CD14-positive monocyte (primary cell): ENCODE measurements around the gene PRICKLE1. TPM values are rescaled to one million over a fixed set of nuclear protein-coding genes. Genes with fewer than 3 reads are reported as not detected.
"Not testable (repeated sequence)": the region's sequence is repeated elsewhere in the genome, so short reads cannot be mapped to it uniquely, and the experiment has no call there.

Experiments
- DNase-seq, 3 donors: peaks; one replicate each; pipeline ENCODE4 v3.0.0-alpha.2; 2011 to 2022
- H2AFZ ChIP-seq: 2 replicates; pipeline ENCODE4 v1.6.0; 2012; ENCODE audit warnings: mild to moderate bottlenecking, low read depth, low read length, inconsistent platforms; ENCODE audit not compliant: insufficient read depth, poor library complexity, severe bottlenecking
- H3K27ac ChIP-seq, 2 donors: 1 replicate in 1 of 2; 2 replicates in 1 of 2; pipeline ENCODE4 v1.5.1; 2012 to 2013; ENCODE audit warnings: low read length in 2 of 2, control low read depth in 1 of 2, inconsistent platforms in 1 of 2, low read depth in 1 of 2, mild to moderate bottlenecking in 1 of 2
- H3K27me3 ChIP-seq, 2 donors: one replicate each; pipeline versions ENCODE4 v1.6.0 to v1.6.1; 2011 to 2013; ENCODE audit warnings: low read length in 2 of 2; ENCODE audit not compliant: control insufficient read depth in 2 of 2, insufficient read depth in 2 of 2
- H3K36me3 ChIP-seq, 2 donors: replicated peaks in 1 of 2; 1 replicate in 1 of 2; 2 replicates in 1 of 2; pipeline versions ENCODE4 v1.5.1 to v1.6.1; 2012 to 2013; ENCODE audit warnings: low read length in 2 of 2, control low read depth in 1 of 2, inconsistent platforms in 1 of 2, mild to moderate bottlenecking in 1 of 2; ENCODE audit not compliant: insufficient read depth in 2 of 2, control insufficient read depth in 1 of 2
- H3K4me1 ChIP-seq, 2 donors: 1 replicate in 1 of 2; 2 replicates in 1 of 2; pipeline versions ENCODE4 v1.5.1 to v1.6.1; 2012 to 2013; ENCODE audit warnings: low read length in 2 of 2, control low read depth in 1 of 2, inconsistent platforms in 1 of 2, mild to moderate bottlenecking in 1 of 2, moderate library complexity in 1 of 2; ENCODE audit not compliant: insufficient read depth in 2 of 2, control insufficient read depth in 1 of 2
- H3K4me2 ChIP-seq: replicated peaks from 2 replicates; pipeline ENCODE3; 2012; ENCODE audit warnings: low read length, moderate library complexity, mild to moderate bottlenecking; ENCODE audit not compliant: poor library complexity, severe bottlenecking; ENCODE audit errors: extremely low read depth
- H3K4me3 ChIP-seq, 3 experiments: fragments of 200-600 bp in 1 of 3; sonication (generic) in 1 of 3; replicated peaks in 1 of 3; 1 replicate in 2 of 3; 2 replicates in 1 of 3; pipeline ENCODE4 v1.5.1; 2011 to 2013; ENCODE audit warnings: low read length in 3 of 3, mild to moderate bottlenecking in 3 of 3, control low read depth in 2 of 3, low read depth in 2 of 3, inconsistent platforms in 1 of 3, moderate library complexity in 1 of 3
- H3K79me2 ChIP-seq: 2 replicates; pipeline ENCODE4 v1.6.0; 2012; ENCODE audit warnings: mild to moderate bottlenecking, control low read depth, inconsistent platforms, low read length, moderate library complexity; ENCODE audit not compliant: insufficient read depth
- H3K9ac ChIP-seq: 2 replicates; pipeline ENCODE4 v1.6.0; 2017; ENCODE audit warnings: low read length, mild to moderate bottlenecking; ENCODE audit not compliant: insufficient read depth, poor library complexity, severe bottlenecking
- H3K9me3 ChIP-seq, 2 donors: replicated peaks in 1 of 2; 1 replicate in 1 of 2; 2 replicates in 1 of 2; pipeline versions ENCODE4 v1.5.1 to v1.6.1; 2012 to 2013; ENCODE audit warnings: low read length in 2 of 2, control low read depth in 1 of 2; ENCODE audit not compliant: control insufficient read depth in 1 of 2, insufficient read depth in 1 of 2
- H4K20me1 ChIP-seq: 2 replicates; pipeline ENCODE4 v1.6.0; 2012; ENCODE audit warnings: mild to moderate bottlenecking, low read length, control low read depth, moderate library complexity; ENCODE audit not compliant: insufficient read depth
- H3K27ac Mint-ChIP-seq, 7 donors: one replicate each; pipeline ENCODE4 v1.8.0; 2020; ENCODE audit warnings: mild to moderate bottlenecking in 7 of 7, mixed read lengths in 7 of 7, moderate library complexity in 6 of 7, inconsistent platforms in 2 of 7
- H3K27me3 Mint-ChIP-seq, 3 donors: one replicate each; pipeline ENCODE4 v1.8.0; 2021 to 2022; ENCODE audit warnings: low read depth in 3 of 3, mild to moderate bottlenecking in 3 of 3, mixed read lengths in 3 of 3, moderate library complexity in 3 of 3, inconsistent platforms in 1 of 3
- H3K36me3 Mint-ChIP-seq, 2 donors: one replicate each; pipeline ENCODE4 v1.8.0; 2020; ENCODE audit warnings: mixed read lengths in 2 of 2, inconsistent platforms in 1 of 2, mild to moderate bottlenecking in 1 of 2
- H3K4me1 Mint-ChIP-seq: one replicate; pipeline ENCODE4 v1.8.0; 2020; ENCODE audit warnings: mild to moderate bottlenecking, mixed read lengths
- H3K4me3 Mint-ChIP-seq, 2 donors: one replicate each; pipeline ENCODE4 v1.8.0; 2020; ENCODE audit warnings: mild to moderate bottlenecking in 2 of 2, mixed read lengths in 2 of 2, moderate library complexity in 1 of 2
- H3K9me3 Mint-ChIP-seq, 7 donors: one replicate each; pipeline ENCODE4 v1.8.0; 2020 to 2022; ENCODE audit warnings: mixed read lengths in 7 of 7, mild to moderate bottlenecking in 6 of 7, moderate library complexity in 6 of 7, inconsistent platforms in 2 of 7
- CTCF ChIP-seq: fragments of 200-600 bp; IDR thresholded peaks from one replicate; pipeline ENCODE4 v1.8.0; 2022; ENCODE audit warnings: antibody characterized with exemption, mild to moderate bottlenecking
- WGBS: methylation state at CpG from one replicate; pipeline ENCODE4 v1.1.5; 2013; ENCODE audit warnings: missing lambda C conversion rate; ENCODE audit not compliant: insufficient coverage; 5-methylcytosine and 5-hydroxymethylcytosine counted together
- intact Hi-C, 2 donors: fragments of 100-400 bp; cut with micrococcal nuclease; formaldehyde crosslinking; loops; one replicate each; pipeline versions ENCODE4 v1.15.0 to v1.15.1; 2023
- polyA plus RNA-seq, 3 donors: library from polyadenylated mRNA; depleted of rRNA in 1 of 3; unstranded in 2 of 3; stranded (reverse) in 1 of 3; fragments of 300-500 nt in 2 of 3; fragments of >200 nt in 1 of 3; fragmentation: Illumina TruSeq in 2 of 3; gene quantifications; 1 replicate in 2 of 3; 2 replicates in 1 of 3; pipeline ENCODE4 v1.2.3, GENCODE V29; 2012 to 2021

PRICKLE1 gene
- polyA plus RNA-seq, 3 donors, result 1.3 to 5.1 (median 2.6) TPM

GRCh38 chr12:42546709-42547108 is 42.8 kb downstream of the PRICKLE1 start:
- Mint-ChIP-seq H3K4me3 (no peak overlapping the region), H3K27ac (no peak overlapping the region), H3K9me3 (peaks cover 0 to 7% (median 1%) of the 10 kb centered on the region in 7 donors), H3K27me3 (no peaks in the 10 kb centered on the region), H3K36me3 (no peaks in the 10 kb centered on the region), H3K4me1 (no peaks in the 10 kb centered on the region)
- no peak overlapping the region for H2AFZ ChIP-seq
- no peaks in the 10 kb centered on the region for H3K79me2 ChIP-seq
- H3K4me1 ChIP-seq, result no peaks in the 10 kb centered on the region
- H3K9me3 ChIP-seq, result no peaks in the 10 kb centered on the region
- no peak for DNase-seq
- H3K27ac ChIP-seq, result no peak overlapping the region
- no peaks in the 10 kb centered on the region for H3K36me3 ChIP-seq
- intact Hi-C loops, result no loop called here
- no peaks in the 10 kb centered on the region for H3K27me3 ChIP-seq
- H3K4me2 ChIP-seq, result no peak overlapping the region
- WGBS, result no CpG with 5 or more reads among the region's 2 CpGs
- no peak overlapping the region for H3K9ac ChIP-seq
- TF ChIP-seq CTCF, result no peak
- H3K4me3 ChIP-seq, result no peak overlapping the region
- H4K20me1 ChIP-seq, result no peaks in the 10 kb centered on the region

DNA sequence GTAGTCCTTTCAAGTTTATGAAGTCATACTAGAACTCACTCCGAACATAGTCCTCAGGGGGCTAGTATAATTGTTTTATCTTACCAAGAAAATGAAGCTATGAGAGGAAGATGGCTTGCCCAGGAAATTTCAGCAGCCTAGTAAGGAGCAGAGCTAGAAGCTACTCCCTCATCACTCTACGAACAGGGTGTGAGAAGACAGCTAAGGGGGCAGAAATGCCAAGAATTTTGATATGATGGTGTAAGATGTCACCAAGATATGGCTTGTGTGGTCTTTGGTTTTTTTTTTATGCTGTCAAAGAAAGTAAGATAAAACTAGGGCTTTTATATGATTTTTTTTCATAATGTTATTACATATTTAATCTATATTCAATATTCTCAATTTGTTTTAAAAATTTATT is 47.6 kb downstream of the PRICKLE1 start:
- H3K36me3 Mint-ChIP-seq, result no peaks in the 10 kb centered on the region
- DNase-seq, result no peak
- H3K4me2 ChIP-seq, result no peak overlapping the region
- no CpG with 5 or more reads among the region's 2 CpGs for WGBS
- peaks cover 0 to 1% (median 0%) of the 10 kb centered on the region in 3 donors for H3K27me3 Mint-ChIP-seq
- H3K4me3 Mint-ChIP-seq, result no peak overlapping the region
- H2AFZ ChIP-seq, result no peak overlapping the region
- no peaks in the 10 kb centered on the region for H3K79me2 ChIP-seq
- H3K4me1 ChIP-seq, result no peaks in the 10 kb centered on the region
- H4K20me1 ChIP-seq, result no peaks in the 10 kb centered on the region
- H3K27me3 ChIP-seq, result no peaks in the 10 kb centered on the region
- no peaks in the 10 kb centered on the region for H3K36me3 ChIP-seq
- H3K27ac ChIP-seq, result no peak overlapping the region
- H3K4me3 ChIP-seq, result no peak overlapping the region
- TF ChIP-seq CTCF, result no peak
- H3K27ac Mint-ChIP-seq, result no peak overlapping the region
- no peaks in the 10 kb centered on the region for H3K9me3 ChIP-seq
- intact Hi-C loops, result no loop called here
- H3K4me1 Mint-ChIP-seq, result no peaks in the 10 kb centered on the region
- peaks cover 0 to 7% (median 1%) of the 10 kb centered on the region in 7 donors for H3K9me3 Mint-ChIP-seq
- no peak overlapping the region for H3K9ac ChIP-seq

DNA sequence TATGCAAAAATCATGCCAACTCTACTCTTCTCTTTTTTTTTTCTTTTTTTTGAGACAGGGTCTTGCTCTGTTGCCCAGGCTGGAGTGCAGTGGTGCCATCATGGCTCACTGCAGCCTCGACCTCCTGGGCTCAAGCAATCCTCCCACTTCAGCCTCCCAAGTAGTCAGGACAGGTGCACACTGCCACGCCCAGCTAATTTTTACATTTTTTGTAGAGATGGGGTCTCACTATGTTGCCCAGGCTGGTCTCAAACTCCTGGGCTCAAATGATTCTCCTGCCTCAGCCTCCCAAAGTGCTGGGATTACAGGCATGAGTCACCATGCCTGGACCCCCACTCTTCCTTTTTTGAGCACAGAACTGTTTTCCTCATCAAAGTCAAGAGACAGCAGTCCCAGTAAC is 48.2 kb downstream of the PRICKLE1 start:
- intact Hi-C loops, H3K4me1 Mint-ChIP-seq: not testable (repeated sequence)

More for the DNA sequence above, 48.2 kb downstream of the PRICKLE1 start:
- not testable (repeated sequence) for H3K9me3 ChIP-seq, H3K4me3 ChIP-seq, H3K27me3 Mint-ChIP-seq, H2AFZ ChIP-seq, H3K4me3 Mint-ChIP-seq, H3K27ac Mint-ChIP-seq, H3K27me3 ChIP-seq, H3K9me3 Mint-ChIP-seq, H3K27ac ChIP-seq, H4K20me1 ChIP-seq, H3K79me2 ChIP-seq, H3K4me1 ChIP-seq, H3K9ac ChIP-seq, DNase-seq, H3K36me3 ChIP-seq, H3K36me3 Mint-ChIP-seq, H3K4me2 ChIP-seq
- WGBS, result 71% methylated on average over 1 of the region's 2 CpGs
